ENCODE measurements around the gene SEMA3G. TPM values are rescaled to one million over a fixed set of nuclear protein-coding genes. Genes with fewer than 3 reads are reported as not detected.

The SEMA3G gene
- total RNA-seq, 1 experiment from 2014 or later, result 0.29 TPM

DNA sequence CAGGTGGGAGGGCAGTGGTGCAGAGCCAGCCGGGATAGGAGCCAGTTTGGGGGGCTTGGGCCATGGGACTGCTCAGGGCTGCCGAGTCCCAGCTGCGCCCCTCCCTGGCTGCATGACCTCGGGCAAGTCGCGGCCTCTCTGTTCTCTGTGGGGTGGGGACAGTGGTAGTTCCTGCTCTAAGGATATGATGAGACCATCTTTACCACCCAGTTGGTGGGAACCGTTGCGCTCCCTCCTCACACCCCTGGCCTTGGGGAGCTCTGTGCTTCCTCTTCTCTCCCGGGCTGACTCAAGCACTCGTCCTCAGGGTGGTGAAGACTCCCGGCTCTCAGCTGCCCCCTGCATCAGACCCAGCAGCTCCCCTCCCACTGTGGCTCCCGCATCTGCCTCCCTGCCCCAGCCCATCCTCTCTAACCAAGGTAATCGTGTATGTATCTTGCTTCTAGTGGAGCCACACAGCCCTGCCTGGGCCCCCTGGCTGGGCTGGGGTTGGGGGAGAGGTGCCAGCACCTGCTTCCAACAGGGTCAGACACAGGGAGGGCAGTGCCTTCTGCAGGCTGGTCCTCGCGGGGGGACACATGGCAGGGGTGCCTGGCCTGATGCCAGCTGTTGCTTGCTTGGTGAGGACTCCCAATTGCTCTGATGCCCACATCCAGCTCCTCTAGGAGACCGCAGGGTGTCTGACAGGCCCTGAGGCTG lies 35.1 kb upstream of the SEMA3G start:
- no peak for DNase-seq (ENCODE audit: low spot score)

DNA sequence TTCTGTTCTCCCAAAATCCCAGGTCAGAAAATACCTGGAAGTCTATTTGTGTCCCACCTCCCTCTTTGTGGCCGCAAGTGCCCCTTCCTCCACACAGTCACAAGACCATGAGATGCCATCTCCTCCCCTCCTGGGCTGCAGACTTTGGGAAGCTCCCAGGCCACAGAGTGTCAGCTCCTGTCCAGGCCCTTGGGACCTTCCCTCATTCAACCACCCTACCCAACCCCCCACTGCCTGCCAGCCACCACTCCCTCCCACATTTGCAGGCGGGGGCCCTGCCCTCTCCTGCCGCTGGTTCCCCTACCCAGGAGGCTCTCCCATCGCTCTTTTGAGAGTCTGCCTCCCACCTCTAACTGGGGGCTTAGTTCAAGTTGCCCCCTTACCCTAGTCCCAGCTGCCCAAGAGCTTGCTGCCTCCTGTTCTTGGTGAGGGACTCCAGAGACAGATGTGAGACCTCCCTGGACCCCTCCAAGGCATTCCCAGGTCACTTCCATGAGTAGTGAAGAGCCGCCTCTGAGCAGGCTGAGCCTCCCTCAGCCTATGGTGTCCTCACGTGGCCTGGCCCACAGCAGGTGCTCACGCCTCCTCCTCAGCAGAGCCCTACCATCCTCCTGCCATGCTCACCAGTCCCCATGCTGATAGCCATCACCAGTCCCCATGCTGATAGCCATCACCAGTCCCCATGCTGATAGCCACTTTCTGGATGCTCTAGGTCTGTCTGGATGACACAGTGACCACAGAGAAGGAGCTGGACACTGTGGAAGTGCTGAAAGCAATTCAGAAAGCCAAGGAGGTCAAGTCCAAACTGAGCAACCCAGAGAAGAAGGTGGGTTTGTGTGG lies 34.4 kb upstream of the SEMA3G start:
- DNase-seq (ENCODE audit: low spot score), result no peak

DNA sequence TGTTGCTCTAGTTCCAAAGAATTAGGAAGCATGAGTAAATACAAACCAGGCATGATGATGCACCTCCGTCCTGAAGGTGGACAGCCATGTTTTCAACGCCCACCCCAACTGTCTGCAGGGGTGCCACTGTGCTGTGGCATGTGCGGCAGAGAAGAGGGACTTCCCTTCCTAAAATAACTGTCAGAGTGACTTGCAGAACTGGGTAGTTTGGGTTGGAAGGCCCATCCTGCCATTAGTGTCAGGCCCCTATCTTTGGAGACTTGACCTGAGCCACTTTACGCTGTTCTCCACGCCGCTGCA lies 32.8 kb upstream of the SEMA3G start:
- no peak for DNase-seq (ENCODE audit: low spot score)

DNA sequence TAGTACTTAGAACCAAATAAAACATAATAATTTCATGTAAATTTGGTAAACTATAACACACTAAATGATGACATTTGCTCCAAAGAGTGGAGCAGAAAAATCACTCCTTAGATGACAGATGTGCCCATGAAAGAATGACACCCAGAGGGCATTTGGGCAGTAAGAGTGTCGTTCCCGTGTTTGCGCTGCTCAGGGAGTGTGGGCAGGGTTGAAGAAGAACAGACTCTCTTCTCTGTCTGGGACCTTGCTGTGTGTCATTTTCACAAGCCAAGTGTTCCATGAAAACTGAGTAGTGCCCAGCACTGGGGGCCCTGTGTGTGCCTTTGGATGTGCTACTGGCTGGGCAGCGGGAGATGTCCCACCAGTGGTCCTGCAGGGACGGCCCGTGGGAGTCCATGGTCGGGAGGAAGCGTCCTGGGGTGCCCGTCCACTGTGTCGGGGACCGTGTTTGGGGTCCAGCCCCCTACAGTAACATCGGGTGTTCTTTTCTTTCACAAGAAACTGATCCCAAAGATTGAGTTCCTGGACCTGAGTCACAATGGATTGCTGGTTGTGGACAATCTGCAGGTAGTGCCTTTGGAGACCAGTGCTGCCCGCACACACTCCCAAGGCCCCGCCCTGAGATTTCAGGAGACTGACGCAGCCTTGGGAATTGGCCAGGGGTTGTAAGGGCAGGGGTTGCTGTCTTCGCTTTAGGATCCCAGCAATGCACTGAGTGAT lies 32.3 kb upstream of the SEMA3G start:
- DNase-seq (ENCODE audit: low spot score), result no peak

DNA sequence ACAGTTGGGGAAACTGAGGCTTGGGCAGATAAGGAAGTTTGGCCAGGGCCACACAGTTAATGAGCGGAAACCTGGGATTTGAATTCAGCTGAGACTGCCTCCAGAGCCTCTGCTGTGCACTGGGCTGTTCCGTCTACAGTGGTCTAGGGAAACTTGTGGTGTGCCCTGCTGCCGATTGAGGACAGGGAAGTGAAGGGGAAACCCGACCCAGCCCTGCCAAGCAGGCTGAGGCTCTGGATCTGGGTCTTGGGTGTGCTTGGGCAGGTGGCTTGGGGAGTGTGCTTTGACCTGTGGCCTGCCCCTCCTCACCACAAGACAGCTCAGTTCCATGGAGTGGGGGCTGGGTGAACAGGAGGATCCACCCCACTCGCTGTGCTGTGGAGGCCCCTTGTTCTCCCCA lies 28.1 kb upstream of the SEMA3G start:
- DNase-seq (ENCODE audit: low spot score), result no peak

DNA sequence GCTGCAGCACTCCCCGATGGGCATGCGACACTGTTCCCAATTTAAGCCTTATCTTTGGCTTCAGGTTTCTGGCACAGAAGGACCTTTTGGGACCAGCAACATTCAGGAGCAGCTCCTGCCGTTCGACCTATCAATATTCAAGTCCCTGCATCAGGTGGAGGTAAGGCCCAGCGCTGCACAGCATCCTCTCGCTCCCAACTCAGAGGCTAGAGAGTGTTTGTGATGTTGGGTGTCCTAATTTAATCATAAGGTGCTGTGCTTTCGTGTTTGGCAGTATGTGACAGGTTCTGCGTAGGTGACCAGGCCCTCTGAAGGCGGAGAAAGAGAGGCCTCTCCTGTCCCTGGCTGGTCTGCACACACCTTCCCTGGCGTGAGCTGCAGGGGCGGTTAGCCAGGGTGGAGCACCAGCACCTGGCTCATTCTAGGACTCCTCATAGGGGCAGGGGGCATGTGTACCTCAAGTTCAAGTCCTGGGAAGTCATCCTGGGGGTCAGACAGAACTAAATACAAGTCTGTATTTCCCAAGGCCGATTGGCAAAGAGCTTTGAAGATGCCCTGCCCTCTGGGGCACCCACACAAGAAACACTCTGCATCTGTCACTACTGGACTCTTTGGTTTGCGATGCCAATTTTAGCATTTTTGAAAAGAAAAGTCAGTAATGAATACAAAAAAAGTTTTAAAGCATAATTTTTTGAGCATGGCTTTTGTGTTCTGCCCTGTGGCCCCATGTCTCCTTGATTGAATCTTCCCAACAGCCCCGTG lies 27.5 kb upstream of the SEMA3G start:
- no peak for DNase-seq (ENCODE audit: low spot score)

DNA sequence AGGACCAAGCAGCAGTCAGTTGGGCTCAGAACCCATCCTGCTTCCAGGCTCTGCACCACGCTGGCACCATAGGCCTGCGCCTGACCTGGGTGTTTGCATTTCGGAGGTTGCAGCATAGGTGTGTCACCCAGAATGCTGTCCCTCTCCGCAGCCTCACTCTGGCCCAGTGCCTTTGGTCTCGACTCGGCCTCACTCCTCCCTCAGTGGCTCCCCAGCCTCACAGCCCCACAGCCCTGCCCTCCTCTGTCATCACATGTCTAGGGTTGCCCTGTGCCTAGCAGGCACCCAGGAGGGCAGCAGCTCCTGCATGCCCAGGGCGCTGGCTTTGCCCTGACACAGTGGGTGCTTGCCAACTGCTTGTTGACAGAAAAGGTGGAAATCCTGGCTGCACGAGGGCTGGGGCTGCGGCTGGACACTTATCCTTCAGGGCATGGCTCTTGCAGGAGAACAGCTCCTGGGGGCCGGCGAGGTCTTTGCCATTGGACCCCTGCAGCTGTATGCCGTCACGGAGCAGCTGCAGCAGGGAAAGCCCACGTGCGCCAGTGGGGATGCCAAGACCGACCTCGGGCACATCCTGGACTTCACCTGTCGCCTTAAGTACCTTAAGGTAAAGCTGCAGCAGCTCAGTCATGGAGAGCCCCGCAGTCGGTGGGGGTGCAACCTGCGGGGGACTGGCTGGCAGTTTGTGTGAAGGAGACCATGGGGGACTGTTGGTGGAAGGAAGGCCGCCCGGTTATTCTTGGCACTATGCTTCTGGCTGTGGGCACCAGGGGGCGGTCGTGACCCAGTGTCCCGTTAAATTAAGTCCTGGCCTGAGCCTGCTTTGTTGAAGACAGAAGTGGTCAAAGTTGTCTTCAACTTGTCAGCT lies 26.7 kb upstream of the SEMA3G start:
- DNase-seq (ENCODE audit: low spot score), result peak; percentile 16

DNA sequence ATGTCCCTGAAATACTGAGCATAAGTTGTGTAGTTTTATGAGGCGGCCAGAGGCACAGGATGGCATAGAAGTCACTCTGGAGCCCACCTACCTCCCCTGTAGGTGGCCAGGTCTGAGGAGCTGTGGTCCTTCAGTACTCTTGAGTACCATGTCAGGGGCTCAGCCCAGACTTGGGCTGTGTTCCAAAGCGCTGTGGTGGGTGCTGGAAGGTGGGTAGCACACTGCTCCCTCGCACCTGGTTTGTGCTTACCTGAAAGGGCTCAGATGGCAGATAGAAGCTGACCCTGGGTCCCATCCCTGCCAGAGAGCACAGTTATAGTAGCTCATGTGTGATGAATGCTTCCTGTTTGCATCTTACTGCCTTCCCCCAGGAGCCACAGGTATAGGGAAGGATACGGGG lies 26.0 kb upstream of the SEMA3G start:
- no peak for DNase-seq (ENCODE audit: low spot score)

DNA sequence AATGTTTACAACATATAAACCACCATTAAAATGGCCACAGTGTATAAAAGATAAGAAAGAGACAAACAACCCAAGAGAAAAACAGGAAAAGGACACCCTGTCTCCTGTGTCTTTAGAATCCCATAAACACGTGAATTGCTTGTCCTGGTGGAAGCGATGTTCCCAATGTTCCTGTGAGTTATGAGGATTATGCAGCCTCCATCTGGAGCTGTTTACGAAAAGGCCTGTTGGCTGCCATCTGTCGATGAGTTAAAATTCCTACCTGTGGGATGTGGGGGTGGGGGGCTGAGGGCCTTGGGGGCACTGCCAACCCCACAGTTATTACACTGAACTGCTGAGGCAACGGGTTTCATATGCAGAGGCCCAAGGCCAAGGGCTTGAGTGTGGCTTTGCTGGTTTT lies 24.1 kb upstream of the SEMA3G start:
- DNase-seq (ENCODE audit: low spot score), result no peak

DNA sequence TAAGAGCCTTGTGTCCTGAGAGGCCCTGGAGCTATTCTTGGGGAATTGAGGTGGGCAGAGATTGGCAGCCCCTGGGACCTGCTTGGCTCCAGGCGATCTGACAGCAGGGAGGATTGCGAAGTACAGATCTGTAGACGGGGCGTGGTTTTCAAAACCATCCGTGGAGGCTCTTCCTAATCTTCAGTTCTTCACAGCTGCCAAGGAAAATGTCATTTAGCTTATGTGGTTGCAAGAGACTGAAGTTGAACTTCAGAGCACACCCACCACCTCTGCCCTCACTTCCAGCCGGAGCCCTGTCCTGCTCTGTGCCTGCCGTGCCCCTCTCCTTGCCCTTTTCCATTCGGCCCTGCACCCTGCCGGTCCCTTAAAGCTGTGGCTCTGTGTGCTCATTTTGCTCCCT lies 23.4 kb upstream of the SEMA3G start:
- no peak for DNase-seq (ENCODE audit: low spot score)

DNA sequence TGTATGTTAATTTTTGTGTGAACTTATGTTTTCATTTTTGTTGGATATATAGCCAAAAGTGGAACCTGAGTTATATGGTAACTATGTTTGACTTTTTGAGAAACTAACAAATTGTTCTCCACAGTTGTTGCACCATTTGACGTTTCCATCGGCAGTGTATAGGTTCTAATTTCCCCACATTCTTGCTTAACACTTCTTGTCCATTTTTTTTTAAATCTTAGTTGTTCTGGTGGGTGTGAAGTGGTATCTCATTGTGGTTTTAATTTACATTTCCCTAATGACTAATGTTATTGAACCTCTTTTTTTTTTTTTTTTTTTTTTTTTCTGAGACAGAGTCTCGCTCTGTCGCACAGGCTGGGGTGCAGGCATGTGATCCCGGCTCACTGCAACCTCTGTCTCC lies 18.5 kb upstream of the SEMA3G start:
- no peak for DNase-seq (ENCODE audit: low spot score)

DNA sequence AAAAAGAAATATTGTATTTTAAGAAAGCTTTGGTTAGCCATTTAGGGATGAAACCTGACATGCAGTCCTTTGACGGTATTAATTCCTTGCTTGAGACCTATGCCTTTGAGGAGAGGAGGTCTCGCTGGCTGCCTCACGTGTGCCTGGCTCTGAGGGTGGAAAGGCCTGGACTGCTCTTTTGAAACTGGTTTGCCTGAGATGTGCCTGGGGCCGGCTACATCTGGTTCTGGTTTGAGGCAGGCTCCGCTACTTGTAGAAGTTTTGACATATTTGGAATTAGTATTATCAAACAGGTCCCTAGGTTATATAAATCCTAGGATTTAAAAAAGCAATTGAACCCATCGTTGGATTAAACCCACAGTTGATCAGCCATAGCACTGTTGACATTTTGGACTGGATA lies 17.0 kb upstream of the SEMA3G start:
- no peak for DNase-seq (ENCODE audit: low spot score)

DNA sequence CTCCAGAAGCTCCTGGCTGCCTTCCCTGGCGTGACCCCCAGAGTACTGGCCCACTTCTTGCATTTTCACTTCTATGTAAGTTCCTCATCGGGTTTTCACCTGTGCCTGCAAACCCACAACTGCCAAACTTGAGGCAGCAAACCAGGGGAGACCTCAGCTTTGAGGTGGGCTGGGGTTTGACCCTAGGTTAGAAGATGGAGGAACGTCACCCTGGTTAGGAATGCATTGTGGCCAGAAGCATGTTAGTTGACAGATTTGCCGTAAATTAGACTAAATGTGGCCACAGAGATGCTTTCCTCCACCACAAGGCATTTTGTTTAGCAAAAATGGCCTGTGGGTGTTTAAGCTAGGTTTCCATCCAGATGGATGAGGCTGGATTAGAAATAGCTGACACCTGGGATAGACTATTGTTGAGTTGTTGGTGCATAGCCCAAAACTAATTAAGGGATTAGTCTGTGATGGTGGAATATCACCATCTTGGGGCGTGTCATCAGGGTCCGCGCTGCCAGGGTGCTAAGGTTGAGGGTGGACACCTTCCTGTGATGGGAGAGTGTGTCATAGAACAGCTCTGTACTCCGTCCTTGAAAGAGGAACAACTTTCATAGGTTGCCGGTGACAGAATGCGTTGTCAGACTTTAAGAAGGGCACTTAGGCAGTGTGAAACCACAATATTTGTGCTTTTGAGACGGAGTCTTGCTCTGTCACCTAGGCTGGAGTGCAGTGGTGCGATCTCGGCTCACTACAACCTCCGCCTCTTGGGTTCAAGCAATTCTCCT lies 14.1 kb upstream of the SEMA3G start:
- no peak for DNase-seq (ENCODE audit: low spot score)

DNA sequence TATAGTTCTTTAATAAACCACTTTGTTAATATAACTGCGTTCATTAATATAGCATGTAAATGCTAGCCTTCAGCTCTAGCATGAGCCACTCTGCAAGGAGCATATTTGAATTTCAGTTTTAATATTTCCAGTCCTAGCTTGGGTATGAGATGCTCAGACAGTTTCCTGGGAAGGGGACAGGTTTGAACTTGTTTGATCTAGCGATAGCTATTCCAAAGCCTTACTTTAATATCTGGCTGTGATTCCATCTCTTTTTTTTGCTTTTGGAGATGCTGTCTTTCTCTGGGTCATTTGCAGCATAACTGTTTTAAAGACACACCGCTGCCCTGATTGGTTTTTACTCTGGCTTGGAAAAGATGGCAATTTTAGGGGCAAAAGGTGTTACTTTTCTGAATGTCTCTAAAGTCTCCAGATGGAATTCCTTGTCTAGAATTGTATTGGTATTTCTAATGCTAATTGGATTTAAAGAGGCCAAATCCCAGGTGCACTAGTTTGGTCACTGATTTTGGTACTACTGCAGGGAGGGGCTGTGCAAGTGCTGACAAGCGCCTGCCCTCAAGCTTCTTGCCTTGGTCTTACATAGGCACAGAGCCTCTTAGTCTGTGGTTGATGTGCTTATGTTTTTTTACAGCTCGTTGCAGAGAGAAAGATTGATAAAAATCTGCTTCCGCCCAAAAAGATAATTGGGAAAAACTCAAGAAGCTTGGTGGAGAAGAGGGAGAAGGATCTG lies 13.3 kb upstream of the SEMA3G start:
- no peak for DNase-seq (ENCODE audit: low spot score)

DNA sequence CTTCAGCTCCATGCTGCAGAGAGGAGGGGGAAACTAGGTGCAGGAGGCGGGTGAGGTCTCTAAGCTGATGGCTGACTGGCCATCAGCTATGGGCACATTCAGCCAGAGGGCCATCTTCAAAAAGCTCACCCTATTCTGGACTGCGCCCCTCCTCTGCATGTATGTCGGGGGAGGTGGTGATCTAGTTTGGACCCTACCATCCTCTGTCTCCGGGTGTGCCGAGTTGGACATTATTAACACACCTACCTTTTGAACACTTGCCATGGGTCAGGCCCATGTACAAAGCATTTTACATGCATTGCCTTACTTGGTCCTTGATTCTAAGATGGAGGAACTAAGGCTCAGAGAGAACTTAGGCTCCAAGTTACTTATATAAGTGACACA lies 11.9 kb upstream of the SEMA3G start:
- no peak for DNase-seq (ENCODE audit: low spot score)

DNA sequence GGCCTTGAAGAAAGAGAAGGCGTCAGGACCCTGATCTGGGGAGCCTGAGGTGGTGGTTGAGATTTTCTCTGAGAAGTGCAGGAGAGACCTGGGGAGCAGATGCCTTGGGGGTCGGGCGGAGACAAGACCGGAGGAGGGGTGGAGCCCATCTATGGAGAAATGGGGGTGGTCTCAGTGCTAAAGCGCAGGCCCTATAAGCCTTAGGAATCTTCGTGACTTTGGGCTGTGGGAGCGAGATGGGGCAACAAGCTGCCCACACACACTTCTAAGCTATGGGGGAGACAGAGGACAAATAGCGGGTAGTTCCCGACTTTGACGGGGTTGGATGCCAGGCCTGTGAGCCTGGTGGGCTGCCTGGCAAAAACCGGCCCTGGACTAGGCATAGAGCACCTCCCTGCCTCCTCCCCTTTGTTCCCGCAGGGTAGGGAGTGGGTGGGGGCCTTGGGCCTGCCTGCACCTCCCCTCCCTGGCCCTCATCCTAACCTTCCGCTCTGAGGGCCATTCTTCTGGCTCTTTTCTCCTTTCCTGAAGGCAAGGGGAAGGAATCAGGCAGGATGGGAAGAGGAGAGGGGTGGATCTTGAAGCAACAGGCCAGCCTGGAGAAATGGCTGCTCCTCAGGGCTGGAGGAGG lies 11.4 kb upstream of the SEMA3G start:
- no peak for DNase-seq (ENCODE audit: low spot score)

DNA sequence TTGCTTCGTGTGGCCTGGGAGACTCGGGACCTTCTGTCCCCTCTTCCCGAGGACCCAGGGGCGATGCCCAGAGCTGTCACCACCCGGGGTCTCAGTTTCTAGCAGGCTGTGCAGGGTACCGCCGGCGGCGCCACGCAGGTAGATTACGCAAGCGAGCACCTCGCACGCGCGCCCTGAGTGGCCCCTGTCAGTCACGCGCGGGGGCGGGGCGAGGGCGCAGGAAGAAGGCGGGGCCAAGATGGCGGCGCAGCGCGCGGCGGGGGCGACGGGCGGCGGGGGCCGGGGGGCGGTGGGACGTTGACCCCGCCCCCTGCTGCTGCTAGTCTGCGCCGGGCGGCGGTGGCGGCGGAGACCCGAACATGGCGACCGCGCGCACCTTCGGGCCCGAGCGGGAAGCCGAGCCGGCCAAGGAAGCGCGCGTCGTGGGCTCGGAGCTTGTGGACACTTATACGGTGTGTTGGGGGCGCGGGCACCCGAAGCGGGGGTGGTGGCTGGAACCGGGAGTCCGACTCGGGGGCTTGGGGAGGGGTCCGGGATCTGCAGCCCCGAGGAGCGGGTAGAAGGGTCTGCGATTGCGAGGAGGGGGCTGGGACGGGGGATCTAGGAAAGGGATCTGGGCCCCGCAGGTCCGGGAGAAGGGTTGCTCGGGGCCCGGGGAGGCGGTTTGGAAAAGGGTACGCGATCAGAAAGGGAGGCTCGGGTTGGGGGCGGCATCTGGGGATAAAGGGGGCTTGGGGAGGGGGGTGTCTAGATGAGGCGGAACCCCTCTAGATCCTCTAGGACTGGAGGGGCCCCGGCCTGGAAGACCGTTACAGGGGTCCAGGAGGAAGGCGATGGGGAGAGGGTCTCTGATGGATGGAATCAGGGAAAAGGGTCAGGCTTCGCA lies 10.6 kb upstream of the SEMA3G start, which contains the start of gene NISCH:
NISCH (plus strand) TSS at position 322 of the 886 bp plus-strand sequence; CDS start at position 360, 38 bp downstream.
- peak; percentile 47 for DNase-seq (ENCODE audit: low spot score)

DNA sequence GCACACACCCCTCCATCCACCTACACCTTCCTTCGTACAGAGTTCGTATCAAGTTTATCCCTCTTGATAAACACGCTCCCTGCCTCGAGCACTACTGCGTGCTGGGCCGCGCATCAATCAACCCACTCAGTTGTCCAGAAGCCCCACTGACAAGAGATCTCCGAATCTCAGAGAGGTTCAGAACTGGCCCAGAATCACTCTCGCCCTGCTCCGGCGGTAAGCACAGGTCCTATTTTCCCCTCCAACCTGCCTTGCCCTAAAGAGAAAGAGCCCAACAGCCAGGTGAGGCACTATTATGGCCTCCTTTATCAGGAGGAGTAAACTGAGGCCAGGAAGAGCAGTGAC lies 10.0 kb upstream of the SEMA3G start:
- DNase-seq (ENCODE audit: low spot score), result no peak
